Neural progenitor cell (in vitro differentiated cells): Measurements from ENCODE around the gene RNF220. TPM values are rescaled to one million over a fixed set of nuclear protein-coding genes. Genes with fewer than 3 reads are reported as not detected.
A peak's percentile ranks its signal among the peaks of the same experiment; 100 is the strongest.

ENCODE experiments used
- DNase-seq: peaks from one replicate; pipeline ENCODE4 v3.0.0-alpha.2; 2016; ENCODE audit warnings: low spot score
- H2AFZ ChIP-seq: fragments of 200-600 bp; sonication (generic); replicated peaks from 2 replicates; pipeline ENCODE4 v1.6.1; 2016; ENCODE audit warnings: antibody characterized with exemption
- H3F3A ChIP-seq: fragments of 200-600 bp; sonication (generic); 2 replicates; pipeline ENCODE4 v1.6.1; 2016; ENCODE audit warnings: antibody characterized with exemption, low read depth
- H3K27ac ChIP-seq: fragments of 200-600 bp; sonication (generic); 2 replicates; pipeline ENCODE4 v1.5.1; 2016; ENCODE audit warnings: mild to moderate bottlenecking
- H3K27me3 ChIP-seq: fragments of 200-600 bp; sonication (generic); 2 replicates; pipeline ENCODE4 v1.6.1; 2016; ENCODE audit warnings: mild to moderate bottlenecking, moderate library complexity
- H3K36me3 ChIP-seq: fragments of 200-600 bp; sonication (generic); 2 replicates; pipeline ENCODE4 v1.5.1; 2016
- H3K4me1 ChIP-seq: fragments of 200-600 bp; sonication (generic); 2 replicates; pipeline ENCODE4 v1.6.1; 2016; ENCODE audit warnings: mixed run types
- H3K4me2 ChIP-seq: fragments of 200-600 bp; sonication (generic); 2 replicates; pipeline ENCODE4 v1.6.1; 2016
- H3K4me3 ChIP-seq: fragments of 200-600 bp; sonication (generic); 2 replicates; pipeline ENCODE4 v1.5.1; 2016
- H3K79me2 ChIP-seq: fragments of 200-600 bp; sonication (generic); 2 replicates; pipeline ENCODE4 v1.6.1; 2016; ENCODE audit warnings: low read depth
- H3K9ac ChIP-seq: fragments of 200-600 bp; sonication (generic); 2 replicates; pipeline ENCODE4 v1.6.1; 2016
- H3K9me3 ChIP-seq: fragments of 200-600 bp; sonication (generic); 2 replicates; pipeline ENCODE4 v1.5.1; 2016; ENCODE audit warnings: low read depth
- H4K20me1 ChIP-seq: fragments of 200-600 bp; sonication (generic); 2 replicates; pipeline ENCODE4 v1.6.1; 2016; ENCODE audit warnings: low read depth
- H3K27ac Mint-ChIP-seq: 3 replicates; pipeline ENCODE4 v1.8.0; 2021; ENCODE audit warnings: mixed read lengths
- H3K27me3 Mint-ChIP-seq: 2 replicates; pipeline ENCODE4 v1.8.0; 2022; ENCODE audit warnings: low read depth, mild to moderate bottlenecking, inconsistent platforms, moderate library complexity, mixed read lengths; ENCODE audit not compliant: insufficient read depth
- H3K36me3 Mint-ChIP-seq: 3 replicates; pipeline ENCODE4 v1.8.0; 2021; ENCODE audit warnings: mixed read lengths
- H3K4me1 Mint-ChIP-seq: 3 replicates; pipeline ENCODE4 v1.8.0; 2021; ENCODE audit warnings: mixed read lengths
- H3K4me3 Mint-ChIP-seq: 3 replicates; pipeline ENCODE4 v1.8.0; 2021; ENCODE audit warnings: mild to moderate bottlenecking, moderate library complexity, mixed read lengths
- H3K9me3 Mint-ChIP-seq: 3 replicates; pipeline ENCODE4 v1.8.0; 2020; ENCODE audit warnings: mixed read lengths
- CTCF ChIP-seq: fragments of 200-600 bp; sonication (generic); IDR thresholded peaks from 2 replicates; pipeline ENCODE4 v1.5.1; 2017; ENCODE audit warnings: antibody characterized with exemption, mild to moderate bottlenecking
- EZH2 ChIP-seq: fragments of 200-600 bp; sonication (generic); IDR thresholded peaks from 2 replicates; pipeline ENCODE4 v1.6.1; 2017; ENCODE audit warnings: antibody characterized with exemption, mild to moderate bottlenecking, moderate library complexity
- EZH2phosphoT487 ChIP-seq: fragments of 200-600 bp; sonication (generic); IDR thresholded peaks from 2 replicates; pipeline ENCODE4 v1.6.1; 2017; ENCODE audit warnings: antibody characterized with exemption
- total RNA-seq: library from RNA; depleted of rRNA; stranded (reverse); fragments of >200 nt; gene quantifications from 2 replicates; pipeline ENCODE4 v1.2.3, GENCODE V29; 2015; ENCODE audit warnings: low replicate concordance

The RNF220 gene
- total RNA-seq, 1 donor from 2014 or later: 93.8 TPM

GRCh38 chr1:44606701-44607281, 201.7 kb downstream of the RNF220 start:
- H3K4me3 Mint-ChIP-seq: no peak overlapping the region

GRCh38 chr1:44608141-44608540, 203.1 kb downstream of the RNF220 start:
- H3K36me3 Mint-ChIP-seq: no peaks in the 10 kb centered on the region
- H3K36me3 ChIP-seq: no peaks in the 10 kb centered on the region
- H3K4me1 ChIP-seq: peaks cover 13% of the 10 kb centered on the region
- H3F3A ChIP-seq: peaks cover 9% of the 10 kb centered on the region
- no peak overlapping the region for H3K4me3 ChIP-seq
- H3K4me2 ChIP-seq: no peak overlapping the region
- no peak overlapping the region for H3K27ac Mint-ChIP-seq
- DNase-seq: no peak
- H2AFZ ChIP-seq: no peak overlapping the region
- peaks cover 31% of the 10 kb centered on the region for H3K27me3 ChIP-seq
- peaks cover 13% of the 10 kb centered on the region for H3K4me1 Mint-ChIP-seq
- TF ChIP-seq EZH2: no peak
- peak; percentile 37 for TF ChIP-seq CTCF
- TF ChIP-seq EZH2phosphoT487: no peak
- peaks cover 4% of the 10 kb centered on the region for H3K27me3 Mint-ChIP-seq
- no peak overlapping the region for H3K4me3 Mint-ChIP-seq
- no peaks in the 10 kb centered on the region for H3K79me2 ChIP-seq
- H4K20me1 ChIP-seq: peaks cover 6% of the 10 kb centered on the region
- no peaks in the 10 kb centered on the region for H3K9me3 Mint-ChIP-seq
- H3K9ac ChIP-seq: no peak overlapping the region
- no peaks in the 10 kb centered on the region for H3K9me3 ChIP-seq
- no peak overlapping the region for H3K27ac ChIP-seq

More at GRCh38 chr1:44606701-44607281, 201.7 kb downstream of the RNF220 start:
- Histone ChIP-seq H3K4me1 (peaks cover 13% of the 10 kb centered on the region), H4K20me1 (peaks cover 6% of the 10 kb centered on the region), H3K4me2 (no peak overlapping the region), H3F3A (peaks cover 9% of the 10 kb centered on the region), H3K4me3 (no peak overlapping the region), H3K36me3 (no peaks in the 10 kb centered on the region), H3K79me2 (no peaks in the 10 kb centered on the region), H2AFZ (no peak overlapping the region), H3K9ac (no peak overlapping the region), H3K27ac (no peak overlapping the region), H3K9me3 (no peaks in the 10 kb centered on the region), H3K27me3 (peaks cover 44% of the 10 kb centered on the region)
- Mint-ChIP-seq H3K27ac (no peak overlapping the region), H3K36me3 (no peaks in the 10 kb centered on the region), H3K4me1 (peaks cover 13% of the 10 kb centered on the region), H3K27me3 (peaks cover 6% of the 10 kb centered on the region), H3K9me3 (no peaks in the 10 kb centered on the region)
- TF ChIP-seq EZH2 (no peak), CTCF (no peak), EZH2phosphoT487 (no peak)
- no peak for DNase-seq

GRCh38 chr1:44609412-44609767, 204.3 kb downstream of the RNF220 start:
- Mint-ChIP-seq H3K27me3 (peaks cover 3% of the 10 kb centered on the region), H3K4me3 (no peak overlapping the region), H3K36me3 (no peaks in the 10 kb centered on the region), H3K27ac (no peak overlapping the region), H3K9me3 (no peaks in the 10 kb centered on the region), H3K4me1 (peaks cover 8% of the 10 kb centered on the region)
- Histone ChIP-seq H3K79me2 (no peaks in the 10 kb centered on the region), H3K9me3 (no peaks in the 10 kb centered on the region), H3K4me3 (no peak overlapping the region), H4K20me1 (peaks cover 6% of the 10 kb centered on the region), H3K27ac (no peak overlapping the region), H3K27me3 (peaks cover 30% of the 10 kb centered on the region), H3K36me3 (no peaks in the 10 kb centered on the region), H3K4me2 (no peak overlapping the region), H3F3A (peaks cover 9% of the 10 kb centered on the region), H3K4me1 (peaks cover 13% of the 10 kb centered on the region), H2AFZ (no peak overlapping the region), H3K9ac (no peak overlapping the region)
- peak; percentile 85 for DNase-seq
- TF ChIP-seq CTCF (peak; percentile 71), EZH2phosphoT487 (no peak)
